ENCODE data around the gene GAK.

Gene GAK

GRCh38 chr4:964346-965025 is 32.4 kb upstream of the GAK start:
- DNase-seq (ENCODE audit: low spot score) = no peak

GRCh38 chr4:963276-964225 is 31.4 kb upstream of the GAK start:
- DNase-seq (ENCODE audit: low spot score) = no peak

- DNase-seq (ENCODE audit: low spot score) = no peak
Observed at GRCh38 chr4:962231-963208, 30.4 kb upstream of the GAK start.

- DNase-seq (ENCODE audit: low spot score) = no peak
Observed at GRCh38 chr4:961351-962230, 29.5 kb upstream of the GAK start.

GRCh38 chr4:960636-961350 is 28.7 kb upstream of the GAK start:
- DNase-seq (ENCODE audit: low spot score) = no peak

- no peak for DNase-seq (ENCODE audit: low spot score)
Observed at GRCh38 chr4:960140-960635, 28.1 kb upstream of the GAK start.

GRCh38 chr4:959338-960139 is 27.4 kb upstream of the GAK start:
- no peak for DNase-seq (ENCODE audit: low spot score)

GRCh38 chr4:958696-959337 is 26.7 kb upstream of the GAK start:
- DNase-seq (ENCODE audit: low spot score) = no peak

- DNase-seq (ENCODE audit: low spot score) = no peak
Observed at GRCh38 chr4:958314-958665, 26.2 kb upstream of the GAK start.

GRCh38 chr4:957581-958313 is 25.6 kb upstream of the GAK start:
- DNase-seq (ENCODE audit: low spot score) = no peak

GRCh38 chr4:957231-957580 is 25.1 kb upstream of the GAK start:
- no peak for DNase-seq (ENCODE audit: low spot score)

- DNase-seq (ENCODE audit: low spot score) = no peak
Observed at GRCh38 chr4:956531-957230, 24.6 kb upstream of the GAK start.

- DNase-seq (ENCODE audit: low spot score) = no peak
Observed at GRCh38 chr4:955931-956381, 23.8 kb upstream of the GAK start.

- no peak for DNase-seq (ENCODE audit: low spot score)
Observed at GRCh38 chr4:955161-955921, 23.2 kb upstream of the GAK start.

- DNase-seq (ENCODE audit: low spot score) = no peak
Observed at GRCh38 chr4:954211-955020, 22.3 kb upstream of the GAK start.

GRCh38 chr4:953574-953915 is 21.4 kb upstream of the GAK start:
- no peak for DNase-seq (ENCODE audit: low spot score)
